HUES6 (cell line): ENCODE data around the gene PDX1.

Source experiments
- H3K27ac ChIP-seq: 2 replicates; pipeline ENCODE4 v1.7.0; 2013; ENCODE audit warnings: low read depth, mild to moderate bottlenecking, low read length, inconsistent platforms
- H3K27me3 ChIP-seq: 2 replicates; pipeline ENCODE4 v1.6.1; 2013; ENCODE audit warnings: low read length; ENCODE audit not compliant: control insufficient read depth, insufficient read depth
- H3K36me3 ChIP-seq: 2 replicates; pipeline ENCODE4 v1.6.1; 2013; ENCODE audit warnings: low read length; ENCODE audit not compliant: control insufficient read depth, insufficient read depth
- H3K4me1 ChIP-seq: 2 replicates; pipeline ENCODE4 v1.6.1; 2013; ENCODE audit warnings: low read length; ENCODE audit not compliant: control insufficient read depth, insufficient read depth
- H3K4me3 ChIP-seq: 2 replicates; pipeline ENCODE4 v1.5.1; 2013; ENCODE audit warnings: low read depth, low read length
- H3K9ac ChIP-seq: one replicate; pipeline ENCODE4 v1.6.1; 2013; ENCODE audit warnings: mild to moderate bottlenecking, low read length
- H3K9me3 ChIP-seq: 2 replicates; pipeline ENCODE4 v1.6.1; 2013; ENCODE audit warnings: low read depth, low read length; ENCODE audit not compliant: control insufficient read depth, insufficient read depth

PDX1 gene

GRCh38 chr13:27919934-27920676, at the start of gene PDX1:
PDX1 (plus strand) TSS chr13:27920000; CDS start chr13:27920139, 139 bp downstream.
- H3K9me3 ChIP-seq = no peaks in the 10 kb centered on the region
- H3K4me1 ChIP-seq = peaks cover 38% of the 10 kb centered on the region
- H3K36me3 ChIP-seq = no peaks in the 10 kb centered on the region
- peaks cover 100% of the 10 kb centered on the region for H3K27me3 ChIP-seq
- H3K27ac ChIP-seq = no peak within 1 kb of the TSS
- no peak within 1 kb of the TSS for H3K9ac ChIP-seq
- peak within 1 kb of the TSS; percentile 45 for H3K4me3 ChIP-seq

- Histone ChIP-seq H3K27ac (no peak overlapping the region), H3K36me3 (no peaks in the 10 kb centered on the region), H3K4me3 (no peak overlapping the region), H3K27me3 (peaks cover 60% of the 10 kb centered on the region), H3K9me3 (0 out of 2 replicates have a peak, but pooled peaks cover 3% of the 10 kb centered on the region), H3K4me1 (no peaks in the 10 kb centered on the region), H3K9ac (no peak overlapping the region)
Measured at GRCh38 chr13:27878274-27878673, 41.5 kb upstream of the PDX1 start.

- H3K27me3 ChIP-seq = peaks cover 12% of the 10 kb centered on the region
- no peaks in the 10 kb centered on the region for H3K4me1 ChIP-seq
- H3K4me3 ChIP-seq = no peak overlapping the region
- no peak overlapping the region for H3K9ac ChIP-seq
- H3K36me3 ChIP-seq = no peaks in the 10 kb centered on the region
- no peaks in the 10 kb centered on the region for H3K9me3 ChIP-seq
- H3K27ac ChIP-seq = no peak overlapping the region
Measured at GRCh38 chr13:27889471-27889870, 30.3 kb upstream of the PDX1 start.

- H3K4me1 ChIP-seq = no peaks in the 10 kb centered on the region
- H3K9ac ChIP-seq = no peak overlapping the region
- no peaks in the 10 kb centered on the region for H3K36me3 ChIP-seq
Measured at GRCh38 chr13:27896726-27897125, 23.1 kb upstream of the PDX1 start.

GRCh38 chr13:27904719-27905118, 15.1 kb upstream of the PDX1 start:
- Histone ChIP-seq H3K9me3 (no peaks in the 10 kb centered on the region), H3K4me3 (no peak overlapping the region), H3K4me1 (no peaks in the 10 kb centered on the region), H3K27ac (no peak overlapping the region), H3K27me3 (peaks cover 72% of the 10 kb centered on the region), H3K9ac (no peak overlapping the region), H3K36me3 (no peaks in the 10 kb centered on the region)

More at GRCh38 chr13:27896726-27897125, 23.1 kb upstream of the PDX1 start:
- no peak overlapping the region for H3K27ac ChIP-seq
- no peak overlapping the region for H3K4me3 ChIP-seq
- no peaks in the 10 kb centered on the region; the same call in 1 of the 2 replicates for H3K9me3 ChIP-seq
- H3K27me3 ChIP-seq = peaks cover 17% of the 10 kb centered on the region

- Histone ChIP-seq H3K27me3 (peaks cover 81% of the 10 kb centered on the region), H3K4me1 (no peaks in the 10 kb centered on the region), H3K9me3 (no peaks in the 10 kb centered on the region), H3K9ac (no peak overlapping the region), H3K36me3 (no peaks in the 10 kb centered on the region), H3K27ac (no peak overlapping the region), H3K4me3 (no peak overlapping the region)
Measured at GRCh38 chr13:27905650-27906049, 14.2 kb upstream of the PDX1 start.

- Histone ChIP-seq H3K27ac (no peak overlapping the region), H3K9me3 (no peaks in the 10 kb centered on the region), H3K36me3 (no peaks in the 10 kb centered on the region), H3K27me3 (peaks cover 87% of the 10 kb centered on the region), H3K9ac (no peak overlapping the region), H3K4me3 (no peak overlapping the region), H3K4me1 (no peaks in the 10 kb centered on the region)
Measured at GRCh38 chr13:27907121-27907787, 12.5 kb upstream of the PDX1 start.

GRCh38 chr13:27909378-27909777, 10.4 kb upstream of the PDX1 start:
- H3K4me3 ChIP-seq = no peak overlapping the region
- no peaks in the 10 kb centered on the region for H3K9me3 ChIP-seq
- H3K27me3 ChIP-seq = peaks cover 92% of the 10 kb centered on the region
- no peaks in the 10 kb centered on the region for H3K4me1 ChIP-seq
- no peak overlapping the region for H3K27ac ChIP-seq
- no peaks in the 10 kb centered on the region for H3K36me3 ChIP-seq
- H3K9ac ChIP-seq = no peak overlapping the region

- H3K27me3 ChIP-seq = peaks cover 94% of the 10 kb centered on the region
Measured at GRCh38 chr13:27911521-27911920, 8.3 kb upstream of the PDX1 start.

GRCh38 chr13:27913160-27913559, 6.6 kb upstream of the PDX1 start:
- Histone ChIP-seq H3K27me3 (peaks cover 97% of the 10 kb centered on the region), H3K9ac (no peak overlapping the region), H3K27ac (no peak overlapping the region), H3K4me3 (no peak overlapping the region), H3K36me3 (no peaks in the 10 kb centered on the region), H3K4me1 (peaks cover 14% of the 10 kb centered on the region), H3K9me3 (no peaks in the 10 kb centered on the region)

More at GRCh38 chr13:27911521-27911920, 8.3 kb upstream of the PDX1 start:
- Histone ChIP-seq H3K9ac (no peak overlapping the region), H3K27ac (no peak overlapping the region), H3K4me3 (no peak overlapping the region), H3K4me1 (peaks cover 8% of the 10 kb centered on the region), H3K36me3 (no peaks in the 10 kb centered on the region), H3K9me3 (no peaks in the 10 kb centered on the region)
